Spleen (tissue), 11 donors: ENCODE measurements around the gene TMEM174. TPM values are rescaled to one million over a fixed set of nuclear protein-coding genes. Genes with fewer than 3 reads are reported as not detected.

Source experiments
- DNase-seq: peaks from one replicate; pipeline ENCODE4 v3.0.0-alpha.2; 2020
- H3K27ac ChIP-seq, 8 donors: fragments of 200-600 bp; sonication (generic) in 7 of 8; 1 replicate in 4 of 8; 2 replicates in 4 of 8; pipeline versions ENCODE4 v1.5.0 to v1.8.0; 2016 to 2021; ENCODE audit warnings: inconsistent platforms in 4 of 8, mild to moderate bottlenecking in 4 of 8, moderate library complexity in 1 of 8
- H3K27me3 ChIP-seq, 7 donors: fragments of 200-600 bp; sonication (generic) in 6 of 7; replicated peaks in 1 of 7; 1 replicate in 4 of 7; 2 replicates in 3 of 7; pipeline versions ENCODE4 v1.5.0 to v1.8.0; 2016 to 2021; ENCODE audit warnings: inconsistent platforms in 3 of 7, mild to moderate bottlenecking in 1 of 7
- H3K36me3 ChIP-seq, 6 donors: fragments of 200-600 bp; sonication (generic) in 5 of 6; 1 replicate in 4 of 6; 2 replicates in 2 of 6; pipeline versions ENCODE4 v1.5.0 to v1.8.0; 2016 to 2021; ENCODE audit warnings: inconsistent platforms in 2 of 6
- H3K4me1 ChIP-seq, 6 donors: fragments of 200-600 bp; sonication (generic) in 5 of 6; 1 replicate in 3 of 6; 2 replicates in 3 of 6; pipeline versions ENCODE4 v1.5.0 to v1.8.0; 2016 to 2021; ENCODE audit warnings: inconsistent platforms in 3 of 6
- H3K4me3 ChIP-seq, 8 donors: fragments of 200-600 bp; sonication (generic) in 7 of 8; 1 replicate in 4 of 8; 2 replicates in 4 of 8; pipeline versions ENCODE4 v1.5.0 to v1.8.0; 2016 to 2021; ENCODE audit warnings: inconsistent platforms in 4 of 8, mild to moderate bottlenecking in 4 of 8, moderate library complexity in 2 of 8
- H3K9me3 ChIP-seq, 8 donors: fragments of 200-600 bp; sonication (generic) in 7 of 8; 1 replicate in 4 of 8; 2 replicates in 4 of 8; pipeline versions ENCODE4 v1.5.0 to v1.8.0; 2016 to 2021; ENCODE audit warnings: inconsistent platforms in 4 of 8
- POLR2A ChIP-seq, 3 donors: fragments of 450-650 bp; IDR thresholded peaks; one replicate each; pipeline ENCODE4 v1.5.1; 2017; ENCODE audit warnings: antibody characterized with exemption in 3 of 3, mild to moderate bottlenecking in 1 of 3
- POLR2AphosphoS5 ChIP-seq, 3 donors: sonication (generic); formaldehyde crosslinking; IDR thresholded peaks; one replicate each; pipeline ENCODE4 v1.5.1; 2017; ENCODE audit warnings: antibody characterized with exemption in 3 of 3
- WGBS, 5 donors: extraction: QIAGEN DNeasy Blood & Tissue Kit in 3 of 5; methylation state at CpG; one replicate each; pipeline versions ENCODE4 v1.1.5 to v1.1.7; 2013 to 2018; 5-methylcytosine and 5-hydroxymethylcytosine counted together
- intact Hi-C: fragments of 100-400 bp; cut with DNase I; formaldehyde crosslinking; loops from one replicate; pipeline ENCODE4 v1.15.0; 2023; ENCODE audit warnings: low total_unique reads
- polyA plus RNA-seq, 3 donors: library from polyadenylated mRNA; stranded (reverse); fragments of 200-250 nt; gene quantifications; one replicate each; pipeline ENCODE4 v1.2.1, GENCODE V29; 2013
- total RNA-seq, 7 donors: library from RNA; depleted of rRNA in 3 of 7; stranded (reverse); fragments of >200 nt in 3 of 7; fragmentation: NEBNext Ultra II Directional in 4 of 7; extraction: Animal tissue kit (Norgen Biotek cat#: 25700) in 4 of 7; gene quantifications; one replicate each; pipeline versions ENCODE4 v1.1.0 to v1.2.1, GENCODE V29; 2016 to 2021
- TF ChIP-seq, protein P1 (sequence below), 11 experiments: fragments of 200-600 bp in 7 of 11; fragments of 450-650 bp in 4 of 11; sonication (generic) in 4 of 11; IDR thresholded peaks in 8 of 11; conservative IDR thresholded peaks in 3 of 11; 1 replicate in 7 of 11; 2 replicates in 4 of 11; pipeline versions ENCODE4 v1.4.0 to v1.8.0; 2016 to 2021; ENCODE audit warnings: antibody characterized with exemption in 11 of 11, inconsistent platforms in 4 of 11, mild to moderate bottlenecking in 1 of 11
- donor health status: healthy with polysubstance abuse.
- donor health status: DM: no; HTN: no; CAD: no; lungs with moderate emphysema.
- donor health status: DM: no; HTN: no; CAD: no.
- donor health status: Bipolar disorder and iron deficiency.
- donor health status: healthy.
- donor health status: DM: no; HTN: no; CAD: no.
- donor health status: DM: yes; HTN: yes; CAD: no.

The TMEM174 gene
- total and polyA plus RNA-seq, 10 donors = not detected

DNA sequence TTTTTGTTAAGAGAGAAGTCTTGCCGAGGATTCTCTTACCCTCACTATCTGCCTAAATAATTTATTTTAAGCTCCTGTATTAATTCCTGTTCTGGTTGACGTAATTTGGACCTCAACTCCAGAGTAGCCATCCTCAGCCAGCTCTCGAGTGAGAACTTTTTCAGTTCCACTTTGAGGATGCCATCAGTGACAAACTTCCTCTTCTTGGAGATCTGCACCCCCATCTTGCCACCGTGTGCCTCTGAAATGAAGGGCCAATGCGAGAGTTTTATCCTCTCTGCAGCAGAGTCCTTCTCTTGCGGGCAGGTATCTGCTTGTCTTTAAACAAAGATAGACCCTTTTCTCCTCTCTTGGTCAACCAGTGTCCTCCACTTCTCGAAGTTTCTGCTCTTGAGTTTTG is 19.5 kb upstream of the TMEM174 start:
- TF ChIP-seq POLR2AphosphoS5 (IDR thresholded peaks at IDR 0.05) (no peak), POLR2A (IDR thresholded peaks at IDR 0.05) (no peak)
- TF ChIP-seq, protein P1, sequence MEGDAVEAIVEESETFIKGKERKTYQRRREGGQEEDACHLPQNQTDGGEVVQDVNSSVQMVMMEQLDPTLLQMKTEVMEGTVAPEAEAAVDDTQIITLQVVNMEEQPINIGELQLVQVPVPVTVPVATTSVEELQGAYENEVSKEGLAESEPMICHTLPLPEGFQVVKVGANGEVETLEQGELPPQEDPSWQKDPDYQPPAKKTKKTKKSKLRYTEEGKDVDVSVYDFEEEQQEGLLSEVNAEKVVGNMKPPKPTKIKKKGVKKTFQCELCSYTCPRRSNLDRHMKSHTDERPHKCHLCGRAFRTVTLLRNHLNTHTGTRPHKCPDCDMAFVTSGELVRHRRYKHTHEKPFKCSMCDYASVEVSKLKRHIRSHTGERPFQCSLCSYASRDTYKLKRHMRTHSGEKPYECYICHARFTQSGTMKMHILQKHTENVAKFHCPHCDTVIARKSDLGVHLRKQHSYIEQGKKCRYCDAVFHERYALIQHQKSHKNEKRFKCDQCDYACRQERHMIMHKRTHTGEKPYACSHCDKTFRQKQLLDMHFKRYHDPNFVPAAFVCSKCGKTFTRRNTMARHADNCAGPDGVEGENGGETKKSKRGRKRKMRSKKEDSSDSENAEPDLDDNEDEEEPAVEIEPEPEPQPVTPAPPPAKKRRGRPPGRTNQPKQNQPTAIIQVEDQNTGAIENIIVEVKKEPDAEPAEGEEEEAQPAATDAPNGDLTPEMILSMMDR (IDR thresholded peaks at IDR 0.05 in 8 of 11, conservative IDR thresholded peaks at IDR 0.05 in 3 of 11) = no peak
- WGBS, 5 donors = 55 to 65% (median 60%) methylated on average over 7 of the region's 7 CpGs
- intact Hi-C loops = no loop called here

DNA sequence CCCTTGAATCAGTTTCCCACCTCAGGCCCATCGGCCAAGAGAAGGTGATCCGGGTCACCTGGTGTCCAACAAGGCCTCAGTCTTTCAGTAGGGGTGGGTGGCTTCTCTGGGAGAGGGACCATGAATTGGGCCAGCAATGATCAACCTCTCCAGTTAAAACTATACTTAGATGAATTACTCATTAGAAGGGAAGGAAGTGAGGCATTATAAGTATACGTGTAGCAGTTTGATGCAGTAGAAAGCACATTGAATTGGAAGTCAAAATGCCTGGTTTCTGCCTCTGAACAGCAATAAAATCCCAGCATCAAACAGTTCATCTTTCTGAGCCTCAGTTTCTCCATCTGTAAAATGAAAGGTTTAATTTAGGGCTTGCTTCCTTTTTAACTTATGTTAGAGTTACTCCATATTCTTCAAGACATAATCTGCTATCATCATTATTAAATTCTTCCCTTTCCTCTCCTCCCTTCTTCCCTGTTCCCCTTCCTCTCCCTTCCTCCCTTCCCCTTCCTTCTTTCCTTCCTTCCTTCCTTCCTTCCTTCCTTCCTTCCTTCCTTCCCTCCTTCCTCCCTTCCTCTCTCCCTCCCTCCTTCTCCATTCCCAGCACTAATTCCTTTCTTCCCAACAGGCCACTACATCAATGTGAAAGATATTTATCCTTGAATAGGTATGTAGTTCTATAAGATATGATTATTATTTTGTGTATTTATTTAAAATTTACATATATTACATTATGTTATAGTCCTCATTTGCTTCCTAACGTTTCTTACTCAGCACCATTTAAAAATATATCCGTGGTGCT is 18.6 kb upstream of the TMEM174 start:
- H3K9me3 ChIP-seq = no peaks in the 10 kb centered on the region
- H3K27me3 ChIP-seq = peaks cover 0 to 78% (median 4%) of the 10 kb centered on the region in 7 donors
- peaks cover 0 to 3% (median 0%) of the 10 kb centered on the region in 6 donors for H3K4me1 ChIP-seq
- H3K27ac ChIP-seq = no peak overlapping the region
- no peak overlapping the region for H3K4me3 ChIP-seq
- WGBS, 5 donors = 69 to 79% (median 73%) methylated on average over 5 of the region's 5 CpGs
- TF ChIP-seq, protein P1 (IDR thresholded peaks at IDR 0.05 in 8 of 11, conservative IDR thresholded peaks at IDR 0.05 in 3 of 11) = no peak
- TF ChIP-seq POLR2AphosphoS5 (IDR thresholded peaks at IDR 0.05) (no peak), POLR2A (IDR thresholded peaks at IDR 0.05) (no peak)
- no peaks in the 10 kb centered on the region for H3K36me3 ChIP-seq
- DNase-seq = no peak
- intact Hi-C loops = no loop called here

More for the DNA sequence above, 19.5 kb upstream of the TMEM174 start:
- Histone ChIP-seq H3K4me1 (no peaks in the 10 kb centered on the region), H3K9me3 (no peaks in the 10 kb centered on the region), H3K27me3 (peaks cover 0 to 69% (median 4%) of the 10 kb centered on the region in 7 donors), H3K36me3 (no peaks in the 10 kb centered on the region), H3K4me3 (no peak overlapping the region), H3K27ac (no peak overlapping the region)
- DNase-seq = no peak

DNA sequence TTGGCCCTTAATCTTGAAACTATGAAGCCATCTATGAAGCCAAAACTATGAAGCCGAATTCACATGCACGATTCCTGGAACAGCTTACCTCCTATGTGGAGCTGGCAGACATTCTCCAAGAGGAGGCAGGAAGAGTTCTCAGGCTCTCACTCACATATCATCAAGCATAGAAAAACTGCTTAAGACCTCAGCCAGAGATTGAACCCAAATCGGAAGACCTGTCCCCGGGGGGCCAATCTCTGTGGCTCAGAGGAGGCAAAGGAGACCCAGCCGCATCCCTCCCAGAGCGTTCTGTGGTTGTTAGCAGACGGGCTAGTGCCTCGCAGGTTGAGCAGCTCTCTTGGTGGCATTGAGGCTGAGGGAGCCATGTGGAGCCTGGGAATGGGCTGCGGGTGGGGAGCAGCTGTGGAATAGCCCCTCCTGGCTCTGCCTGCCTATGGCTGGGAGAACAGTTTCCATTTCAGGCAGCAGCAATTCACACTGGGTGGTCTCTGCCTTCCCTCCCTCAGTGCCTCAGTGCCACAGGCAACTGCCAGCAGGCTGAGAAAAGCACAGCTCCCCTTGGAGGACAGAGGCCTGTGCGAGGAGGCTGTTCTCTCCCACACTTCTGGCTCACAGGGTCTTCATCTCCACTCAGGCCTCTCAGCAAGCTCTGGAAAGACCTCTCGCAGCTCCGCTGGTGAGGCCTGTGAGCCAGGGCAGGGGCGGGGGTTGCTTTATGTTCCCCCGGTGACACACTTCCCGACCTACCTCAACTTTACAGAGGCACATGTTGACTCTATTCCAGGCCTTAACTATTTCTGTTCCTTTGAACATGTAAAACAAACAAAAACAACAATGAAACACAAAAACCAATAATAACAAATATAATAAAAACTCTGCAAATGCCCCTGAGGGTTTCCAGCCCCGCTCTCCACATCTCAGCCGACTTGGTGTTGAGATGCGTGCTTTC is 17.4 kb upstream of the TMEM174 start:
- peaks cover 0 to 11% (median 3%) of the 10 kb centered on the region in 6 donors for H3K4me1 ChIP-seq
- intact Hi-C loops = no loop called here
- H3K36me3 ChIP-seq = no peaks in the 10 kb centered on the region
- WGBS, 5 donors = 84 to 89% (median 86%) methylated on average over 16 to 18 of the region's 18 CpGs
- H3K27me3 ChIP-seq = peaks cover 0 to 77% (median 4%) of the 10 kb centered on the region in 7 donors
- TF ChIP-seq POLR2AphosphoS5 (IDR thresholded peaks at IDR 0.05) (no peak), POLR2A (IDR thresholded peaks at IDR 0.05) (no peak)
- TF ChIP-seq, protein P1 (IDR thresholded peaks at IDR 0.05 in 8 of 11, conservative IDR thresholded peaks at IDR 0.05 in 3 of 11) = no peak
- no peak overlapping the region for H3K27ac ChIP-seq
- no peak for DNase-seq
- no peaks in the 10 kb centered on the region for H3K9me3 ChIP-seq
- H3K4me3 ChIP-seq = no peak overlapping the region
